Stomach (tissue), 9 donors: ENCODE results near the gene VWA8. TPM values are rescaled to one million over a fixed set of nuclear protein-coding genes. Genes with fewer than 3 reads are reported as not detected.

Experiments used
- DNase-seq, 2 donors: peaks; one replicate each; pipeline versions ENCODE4 v3.0.0 to v3.0.0-alpha.2; 2013 to 2019
- H3K27ac ChIP-seq, 5 donors: fragments of 200-600 bp in 4 of 5; sonication (generic) in 4 of 5; one replicate each; pipeline ENCODE4 v1.5.1; 2013 to 2019; ENCODE audit warnings: mild to moderate bottlenecking in 1 of 5, moderate library complexity in 1 of 5
- H3K27me3 ChIP-seq, 3 donors: fragments of 200-600 bp; sonication (generic); one replicate each; pipeline ENCODE4 v1.5.1; 2017 to 2019; ENCODE audit warnings: mixed run types in 1 of 3
- H3K36me3 ChIP-seq, 4 donors: fragments of 200-600 bp; sonication (generic); 1 replicate in 3 of 4; 2 replicates in 1 of 4; pipeline ENCODE4 v1.5.1; 2016 to 2019
- H3K4me1 ChIP-seq, 4 donors: fragments of 200-600 bp; sonication (generic); one replicate each; pipeline ENCODE4 v1.5.1; 2016 to 2019
- H3K4me3 ChIP-seq, 4 donors: fragments of 200-600 bp; sonication (generic) in 3 of 4; one replicate each; pipeline ENCODE4 v1.5.1; 2016 to 2019; ENCODE audit warnings: mild to moderate bottlenecking in 1 of 4
- H3K9me3 ChIP-seq, 4 donors: fragments of 200-600 bp; sonication (generic); one replicate each; pipeline ENCODE4 v1.5.1; 2016 to 2019
- CTCF ChIP-seq, 7 experiments: fragments of 450-650 bp in 4 of 7; fragments of 200-600 bp in 3 of 7; sonication (generic) in 3 of 7; IDR thresholded peaks; one replicate each; pipeline ENCODE4 v1.5.1; 2016 to 2019; ENCODE audit warnings: antibody characterized with exemption in 7 of 7, control low read depth in 2 of 7, mild to moderate bottlenecking in 1 of 7
- EP300 ChIP-seq: sonication (generic); formaldehyde crosslinking; IDR thresholded peaks from one replicate; pipeline ENCODE4 v1.6.1; 2017; ENCODE audit warnings: antibody characterized with exemption
- POLR2A ChIP-seq, 4 donors: fragments of 450-650 bp; IDR thresholded peaks; one replicate each; pipeline ENCODE4 v1.6.1; 2016; ENCODE audit warnings: antibody characterized with exemption in 4 of 4, control low read depth in 2 of 4, mild to moderate bottlenecking in 1 of 4, moderate library complexity in 1 of 4
- POLR2AphosphoS5 ChIP-seq, 3 donors: sonication (generic); formaldehyde crosslinking; IDR thresholded peaks; one replicate each; pipeline ENCODE4 v1.6.1; 2016; ENCODE audit warnings: antibody characterized with exemption in 3 of 3
- WGBS, 5 donors: extraction: QIAGEN DNeasy Blood & Tissue Kit in 3 of 5; methylation state at CpG; one replicate each; pipeline versions ENCODE4 v1.1.5 to v1.1.7; 2013 to 2018; 5-methylcytosine and 5-hydroxymethylcytosine counted together
- intact Hi-C: fragments of 100-400 bp; cut with DNase I; formaldehyde crosslinking; loops from one replicate; pipeline ENCODE4 v1.15.1; 2023; ENCODE audit warnings: low total_unique reads
- polyA plus RNA-seq, 3 donors: library from polyadenylated mRNA; stranded (reverse); fragments of 200-250 nt; gene quantifications; one replicate each; pipeline ENCODE4 v1.2.3, GENCODE V29; 2013
- total RNA-seq, 5 donors: library from RNA; depleted of rRNA; stranded (reverse); fragments of >200 nt; gene quantifications; one replicate each; pipeline versions ENCODE4 v1.1.0 to v1.2.3, GENCODE V29; 2014 to 2016
- donor health status: healthy with polysubstance abuse.
- donor health status: Bipolar disorder and iron deficiency.
- donor health status: healthy.

The VWA8 gene
- total and polyA plus RNA-seq, 8 donors, result 3.3 to 99.2 (median 25.4) TPM

GRCh38 chr13:41702540-41702939, 258.4 kb downstream of the VWA8 start:
- H3K36me3 ChIP-seq, result peaks cover 0 to 16% (median 3%) of the 10 kb centered on the region in 4 donors
- H3K4me3 ChIP-seq, result no peak overlapping the region
- no peaks in the 10 kb centered on the region for H3K27me3 ChIP-seq
- no peak for DNase-seq
- WGBS, 5 donors, result 85 to 89% (median 88%) methylated on average over 2 of the region's 2 CpGs
- intact Hi-C loops, result no loop called here
- peaks cover 0 to 32% (median 16%) of the 10 kb centered on the region in 4 donors for H3K4me1 ChIP-seq
- no peak overlapping the region for H3K27ac ChIP-seq
- TF ChIP-seq CTCF (IDR thresholded peaks at IDR 0.05) (no peak), POLR2A (IDR thresholded peaks at IDR 0.05) (no peak), EP300 (no peak), POLR2AphosphoS5 (IDR thresholded peaks at IDR 0.05) (no peak)
- no peaks in the 10 kb centered on the region for H3K9me3 ChIP-seq

GRCh38 chr13:41701676-41702075, 259.2 kb downstream of the VWA8 start:
- no peak for DNase-seq
- Histone ChIP-seq H3K4me1 (peaks cover under 1 to 31% (median 13%) of the 10 kb centered on the region in 4 donors), H3K27ac (no peak overlapping the region), H3K9me3 (no peaks in the 10 kb centered on the region), H3K4me3 (no peak overlapping the region), H3K36me3 (peaks cover 0 to 16% (median 3%) of the 10 kb centered on the region in 4 donors), H3K27me3 (no peaks in the 10 kb centered on the region)
- intact Hi-C loops, result no loop called here
- WGBS, 5 donors, result 93 to 98% (median 96%) methylated on average over 3 of the region's 3 CpGs
- TF ChIP-seq POLR2A (IDR thresholded peaks at IDR 0.05) (no peak), POLR2AphosphoS5 (IDR thresholded peaks at IDR 0.05) (no peak), CTCF (IDR thresholded peaks at IDR 0.05) (no peak), EP300 (no peak)

GRCh38 chr13:41700790-41701310, 260.1 kb downstream of the VWA8 start:
- no peaks in the 10 kb centered on the region for H3K9me3 ChIP-seq
- no peak overlapping the region for H3K27ac ChIP-seq
- TF ChIP-seq POLR2AphosphoS5 (IDR thresholded peaks at IDR 0.05), result no peak
- TF ChIP-seq EP300, result no peak
- TF ChIP-seq CTCF (IDR thresholded peaks at IDR 0.05), result no peak
- no peak for TF ChIP-seq POLR2A (IDR thresholded peaks at IDR 0.05)
- peaks cover 0 to 16% (median 3%) of the 10 kb centered on the region in 4 donors for H3K36me3 ChIP-seq
- intact Hi-C loops, result no loop called here
- H3K27me3 ChIP-seq, result no peaks in the 10 kb centered on the region
- H3K4me1 ChIP-seq, result peaks cover 8 to 30% (median 17%) of the 10 kb centered on the region in 4 donors
- DNase-seq, result peak in 1 of 2 donors; percentile 54
- no peak overlapping the region for H3K4me3 ChIP-seq

GRCh38 chr13:41699759-41700158, 261.1 kb downstream of the VWA8 start:
- Histone ChIP-seq H3K4me1 (peaks cover 8 to 36% (median 21%) of the 10 kb centered on the region in 4 donors), H3K9me3 (no peaks in the 10 kb centered on the region), H3K4me3 (no peak overlapping the region), H3K27ac (no peak overlapping the region), H3K36me3 (peaks cover 0 to 16% (median 3%) of the 10 kb centered on the region in 4 donors), H3K27me3 (no peaks in the 10 kb centered on the region)
- no peak for TF ChIP-seq POLR2AphosphoS5 (IDR thresholded peaks at IDR 0.05)
- no peak for TF ChIP-seq POLR2A (IDR thresholded peaks at IDR 0.05)
- TF ChIP-seq EP300, result no peak
- TF ChIP-seq CTCF (IDR thresholded peaks at IDR 0.05), result no peak
- 93 to 100% (median 95%) methylated on average over 1 of the region's 1 CpG for WGBS, 5 donors
- DNase-seq, result no peak
- intact Hi-C loops, result no loop called here
